Left ventricle myocardium inferior (tissue), 1 donor: Measurements from ENCODE around the gene SNN. TPM values are rescaled to one million over a fixed set of nuclear protein-coding genes. Genes with fewer than 3 reads are reported as not detected.

Source experiments
- DNase-seq: peaks from one replicate; pipeline ENCODE4 v3.0.0-alpha.2; 2020
- H3K27ac ChIP-seq: fragments of 200-600 bp; replicated peaks from 2 replicates; pipeline ENCODE4 v1.8.0; 2021
- H3K27me3 ChIP-seq: fragments of 200-600 bp; 2 replicates; pipeline ENCODE4 v1.8.0; 2021; ENCODE audit warnings: low read depth
- H3K36me3 ChIP-seq: fragments of 200-600 bp; 2 replicates; pipeline ENCODE4 v1.8.0; 2021
- H3K4me1 ChIP-seq: fragments of 200-600 bp; 2 replicates; pipeline ENCODE4 v1.8.0; 2021
- H3K4me3 ChIP-seq: fragments of 200-600 bp; 2 replicates; pipeline ENCODE4 v1.8.0; 2021; ENCODE audit warnings: mild to moderate bottlenecking, moderate library complexity
- H3K9me3 ChIP-seq: fragments of 200-600 bp; replicated peaks from 2 replicates; pipeline ENCODE4 v1.8.0; 2021
- intact Hi-C: fragments of 100-400 bp; cut with micrococcal nuclease; formaldehyde crosslinking; loops from one replicate; pipeline ENCODE4 v1.11.0; 2022
- total RNA-seq: library from RNA; stranded (reverse); fragmentation: NEBNext Ultra II Directional; extraction: Animal tissue kit (Norgen Biotek cat#: 25700); gene quantifications from one replicate; pipeline ENCODE4 v1.2.1, GENCODE V29; 2021
- TF ChIP-seq, protein P1 (sequence below): fragments of 200-600 bp; IDR thresholded peaks from 2 replicates; pipeline ENCODE4 v1.8.0; 2021; ENCODE audit warnings: antibody characterized with exemption, mild to moderate bottlenecking, borderline replicate concordance
- donor health status: DM: no; HTN: yes; CAD: no; lungs with severe emphysema.

SNN gene
- total RNA-seq, 1 donor from 2014 or later = 28.2 TPM

DNA sequence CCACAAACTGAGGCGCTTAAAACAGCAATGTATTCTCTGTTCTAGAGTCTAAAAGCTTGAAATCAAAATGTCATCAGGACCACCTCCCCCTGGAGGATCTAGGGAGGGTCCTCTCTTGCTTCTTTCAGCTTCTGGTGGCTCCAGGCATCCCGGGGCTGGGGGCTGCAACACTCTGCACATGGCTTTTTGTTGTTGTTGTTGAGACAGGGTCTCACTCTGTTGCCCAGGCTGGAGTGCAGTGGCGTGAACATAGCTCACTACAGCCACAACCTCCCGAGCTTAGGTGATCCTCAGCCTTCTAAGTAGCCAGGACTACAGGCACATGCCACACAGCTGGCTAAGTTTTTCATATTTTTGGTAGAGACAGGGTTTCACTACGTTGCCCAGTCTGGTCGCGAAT, 37.0 kb upstream of the SNN start:
- Histone ChIP-seq H3K4me3 (no peak overlapping the region), H3K27ac (no peak overlapping the region), H3K36me3 (no peaks in the 10 kb centered on the region), H3K9me3 (no peaks in the 10 kb centered on the region), H3K4me1 (peaks cover 19% of the 10 kb centered on the region), H3K27me3 (no peaks in the 10 kb centered on the region)
- DNase-seq = no peak
- intact Hi-C loops = no loop called here
- TF ChIP-seq, protein P1, sequence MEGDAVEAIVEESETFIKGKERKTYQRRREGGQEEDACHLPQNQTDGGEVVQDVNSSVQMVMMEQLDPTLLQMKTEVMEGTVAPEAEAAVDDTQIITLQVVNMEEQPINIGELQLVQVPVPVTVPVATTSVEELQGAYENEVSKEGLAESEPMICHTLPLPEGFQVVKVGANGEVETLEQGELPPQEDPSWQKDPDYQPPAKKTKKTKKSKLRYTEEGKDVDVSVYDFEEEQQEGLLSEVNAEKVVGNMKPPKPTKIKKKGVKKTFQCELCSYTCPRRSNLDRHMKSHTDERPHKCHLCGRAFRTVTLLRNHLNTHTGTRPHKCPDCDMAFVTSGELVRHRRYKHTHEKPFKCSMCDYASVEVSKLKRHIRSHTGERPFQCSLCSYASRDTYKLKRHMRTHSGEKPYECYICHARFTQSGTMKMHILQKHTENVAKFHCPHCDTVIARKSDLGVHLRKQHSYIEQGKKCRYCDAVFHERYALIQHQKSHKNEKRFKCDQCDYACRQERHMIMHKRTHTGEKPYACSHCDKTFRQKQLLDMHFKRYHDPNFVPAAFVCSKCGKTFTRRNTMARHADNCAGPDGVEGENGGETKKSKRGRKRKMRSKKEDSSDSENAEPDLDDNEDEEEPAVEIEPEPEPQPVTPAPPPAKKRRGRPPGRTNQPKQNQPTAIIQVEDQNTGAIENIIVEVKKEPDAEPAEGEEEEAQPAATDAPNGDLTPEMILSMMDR = no peak

DNA sequence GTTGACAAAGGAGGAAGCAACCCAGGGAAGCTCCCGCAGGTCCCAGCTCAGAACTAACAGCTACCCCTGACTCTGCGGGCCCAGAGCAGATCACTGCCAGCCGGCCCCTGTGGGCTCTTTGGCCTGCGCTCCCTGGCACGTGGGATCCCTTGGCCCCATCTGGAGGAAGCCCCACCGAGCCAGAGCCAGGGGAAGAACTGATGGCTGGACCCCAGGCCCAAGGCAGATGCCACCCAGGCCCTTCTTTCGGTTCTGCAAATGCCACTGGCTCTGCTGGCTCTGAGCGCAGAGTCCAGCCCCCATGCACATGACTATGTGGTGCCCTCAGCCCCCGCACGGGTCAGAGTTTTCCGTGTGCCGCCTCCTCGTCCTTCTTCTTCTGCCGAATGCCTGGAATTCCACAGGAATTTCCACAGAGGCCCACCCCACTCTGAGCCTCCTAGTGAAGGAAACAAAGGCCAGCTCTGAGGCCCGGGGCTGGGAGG, 35.8 kb upstream of the SNN start:
- intact Hi-C loops = no loop called here
- H3K4me3 ChIP-seq = no peak overlapping the region
- H3K27ac ChIP-seq = peak overlapping the region; percentile 51
- H3K27me3 ChIP-seq = no peaks in the 10 kb centered on the region
- TF ChIP-seq, protein P1 = no peak
- DNase-seq = peak; percentile 38
- no peaks in the 10 kb centered on the region for H3K9me3 ChIP-seq
- H3K4me1 ChIP-seq = peaks cover 16% of the 10 kb centered on the region
- H3K36me3 ChIP-seq = no peaks in the 10 kb centered on the region

DNA sequence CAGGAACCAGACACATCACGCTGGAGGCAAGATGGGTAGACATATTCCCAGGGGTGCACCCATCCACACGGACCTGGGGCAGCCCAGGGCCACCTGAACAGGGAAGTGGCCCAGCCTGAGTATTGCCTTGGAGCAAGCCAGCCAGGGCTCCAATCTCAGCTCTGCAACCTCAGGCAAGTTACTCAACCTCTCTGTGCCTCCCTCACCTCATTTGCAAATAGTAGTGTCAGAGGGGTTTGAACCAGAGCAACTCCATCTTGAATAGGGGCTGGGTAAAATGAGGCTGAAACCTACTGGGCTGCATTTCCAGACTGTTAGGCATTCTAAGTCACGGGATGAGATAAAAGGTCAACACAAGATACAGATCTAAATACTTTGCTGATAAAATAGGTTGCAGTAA, 35.1 kb upstream of the SNN start:
- no peak for DNase-seq
- H3K9me3 ChIP-seq = no peaks in the 10 kb centered on the region
- peak overlapping the region; percentile 51 for H3K27ac ChIP-seq
- H3K4me3 ChIP-seq = no peak overlapping the region
- H3K4me1 ChIP-seq = peaks cover 15% of the 10 kb centered on the region
- TF ChIP-seq, protein P1 = no peak
- intact Hi-C loops = no loop called here
- no peaks in the 10 kb centered on the region for H3K27me3 ChIP-seq
- H3K36me3 ChIP-seq = no peaks in the 10 kb centered on the region

DNA sequence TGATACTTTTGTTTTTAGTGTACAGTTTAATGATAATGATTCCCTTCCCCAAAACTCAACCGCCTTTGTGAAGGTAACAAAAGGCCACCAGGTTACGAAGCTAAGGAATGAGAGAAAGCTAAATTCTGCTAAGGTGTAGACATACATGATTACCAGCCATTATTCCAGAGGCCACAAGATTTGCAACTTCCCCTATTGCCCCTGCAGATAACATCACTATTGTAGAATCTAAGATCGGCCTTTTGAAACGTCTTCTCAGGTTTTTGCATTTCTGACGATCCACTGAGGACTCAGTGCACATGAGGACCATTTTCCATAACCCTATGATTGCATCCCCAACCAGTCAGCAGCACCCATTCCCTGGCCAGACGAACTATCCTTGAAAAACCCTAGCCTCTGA, 33.9 kb upstream of the SNN start:
- Histone ChIP-seq H3K36me3 (no peaks in the 10 kb centered on the region), H3K4me1 (peaks cover 11% of the 10 kb centered on the region), H3K27ac (no peak overlapping the region), H3K27me3 (no peaks in the 10 kb centered on the region), H3K4me3 (no peak overlapping the region), H3K9me3 (no peaks in the 10 kb centered on the region)
- DNase-seq = no peak
- TF ChIP-seq, protein P1 = no peak
- intact Hi-C loops = no loop called here

DNA sequence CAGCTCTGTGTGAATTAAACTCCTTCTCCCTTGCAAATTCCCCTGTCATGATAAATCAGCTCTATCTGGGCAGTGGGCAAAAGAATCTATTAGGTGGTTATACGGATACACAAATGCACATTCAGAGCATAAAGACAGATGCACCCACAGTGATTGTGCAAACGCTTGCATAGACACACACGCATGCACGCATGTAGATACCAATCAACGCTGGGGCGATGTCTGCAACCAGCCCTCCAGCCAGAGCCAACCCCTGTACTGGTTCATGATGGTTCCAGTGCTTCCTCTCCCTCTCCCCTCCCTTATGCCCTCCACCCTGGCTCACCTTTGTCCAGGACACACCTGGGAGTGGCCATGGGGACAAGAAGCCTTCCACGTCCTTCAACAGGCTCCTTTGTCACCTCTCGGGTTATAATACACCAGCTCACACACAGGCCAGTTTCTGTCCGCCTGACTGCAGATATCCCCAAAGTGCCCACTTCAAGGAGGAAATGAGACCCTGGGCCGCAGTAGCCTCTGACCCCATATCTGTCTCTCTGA, 33.1 kb upstream of the SNN start:
- Histone ChIP-seq H3K27me3 (no peaks in the 10 kb centered on the region), H3K27ac (no peak overlapping the region), H3K9me3 (no peaks in the 10 kb centered on the region), H3K4me1 (peaks cover 16% of the 10 kb centered on the region), H3K36me3 (no peaks in the 10 kb centered on the region), H3K4me3 (no peak overlapping the region)
- TF ChIP-seq, protein P1 = no peak
- intact Hi-C loops = no loop called here
- no peak for DNase-seq
